ENCODE results near the gene DDX42.

Gene DDX42

DNA sequence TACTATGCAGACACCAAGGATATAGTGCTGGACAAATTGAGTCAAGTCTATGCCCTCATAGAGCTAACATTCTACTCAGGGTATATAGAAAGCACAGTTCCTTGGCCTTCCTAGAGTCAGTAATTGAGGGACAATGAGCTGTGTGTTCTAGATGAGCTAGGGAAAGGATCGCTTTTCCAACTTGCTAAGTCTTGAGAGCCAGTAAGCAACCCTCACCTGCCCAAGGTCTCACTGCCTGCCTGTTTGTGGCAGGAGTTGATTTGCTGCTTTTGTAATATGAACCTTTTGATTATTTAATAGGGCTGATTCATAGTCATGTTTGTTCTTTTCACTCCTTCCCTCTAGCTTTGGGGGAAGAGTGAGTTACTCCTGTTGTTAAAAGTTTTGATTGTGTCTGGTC lies 6.5 kb downstream of the DDX42 start:
- no peak for DNase-seq
- Histone ChIP-seq H3K9me3 (ENCODE audit: insufficient read depth, low read length, severe bottlenecking) (no peaks in the 10 kb centered on the region), H3K4me2 (ENCODE audit: insufficient read depth, low read length) (no peak overlapping the region; the same call in 1 of the 2 replicates), H3K4me3 (ENCODE audit: low read depth in 1 of 2, low read length in 2 of 2) (no peak overlapping the region), H3K36me3 (ENCODE audit: insufficient read depth, low read length) (peaks cover 80% of the 10 kb centered on the region), H4K20me1 (ENCODE audit: insufficient read depth, low read length) (peaks cover 79% of the 10 kb centered on the region), H2AFZ (ENCODE audit: low read depth, low read length) (no peak overlapping the region), H3K4me1 (ENCODE audit: insufficient read depth, low read length) (peaks cover 27% of the 10 kb centered on the region), H3K79me2 (ENCODE audit: insufficient read depth, low read length) (peaks cover 98% of the 10 kb centered on the region), H3K9ac (ENCODE audit: low read depth, low read length) (no peak overlapping the region), H3K27ac (ENCODE audit: low read length) (no peak overlapping the region), H3K27me3 (ENCODE audit: insufficient read depth, low read length, poor library complexity) (no peaks in the 10 kb centered on the region)
- TF ChIP-seq EZH2 (IDR thresholded peaks at IDR 0.05; ENCODE audit: borderline replicate concordance, low read depth, low read length, severe bottlenecking) = no peak
- TF ChIP-seq, protein P1, sequence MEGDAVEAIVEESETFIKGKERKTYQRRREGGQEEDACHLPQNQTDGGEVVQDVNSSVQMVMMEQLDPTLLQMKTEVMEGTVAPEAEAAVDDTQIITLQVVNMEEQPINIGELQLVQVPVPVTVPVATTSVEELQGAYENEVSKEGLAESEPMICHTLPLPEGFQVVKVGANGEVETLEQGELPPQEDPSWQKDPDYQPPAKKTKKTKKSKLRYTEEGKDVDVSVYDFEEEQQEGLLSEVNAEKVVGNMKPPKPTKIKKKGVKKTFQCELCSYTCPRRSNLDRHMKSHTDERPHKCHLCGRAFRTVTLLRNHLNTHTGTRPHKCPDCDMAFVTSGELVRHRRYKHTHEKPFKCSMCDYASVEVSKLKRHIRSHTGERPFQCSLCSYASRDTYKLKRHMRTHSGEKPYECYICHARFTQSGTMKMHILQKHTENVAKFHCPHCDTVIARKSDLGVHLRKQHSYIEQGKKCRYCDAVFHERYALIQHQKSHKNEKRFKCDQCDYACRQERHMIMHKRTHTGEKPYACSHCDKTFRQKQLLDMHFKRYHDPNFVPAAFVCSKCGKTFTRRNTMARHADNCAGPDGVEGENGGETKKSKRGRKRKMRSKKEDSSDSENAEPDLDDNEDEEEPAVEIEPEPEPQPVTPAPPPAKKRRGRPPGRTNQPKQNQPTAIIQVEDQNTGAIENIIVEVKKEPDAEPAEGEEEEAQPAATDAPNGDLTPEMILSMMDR (IDR thresholded peaks at IDR 0.05; ENCODE audit: borderline replicate concordance, extremely low read depth, low read length, poor library complexity, severe bottlenecking) = no peak
- ATAC-seq (ENCODE audit: insufficient read depth, low read depth) = no peak

DNA sequence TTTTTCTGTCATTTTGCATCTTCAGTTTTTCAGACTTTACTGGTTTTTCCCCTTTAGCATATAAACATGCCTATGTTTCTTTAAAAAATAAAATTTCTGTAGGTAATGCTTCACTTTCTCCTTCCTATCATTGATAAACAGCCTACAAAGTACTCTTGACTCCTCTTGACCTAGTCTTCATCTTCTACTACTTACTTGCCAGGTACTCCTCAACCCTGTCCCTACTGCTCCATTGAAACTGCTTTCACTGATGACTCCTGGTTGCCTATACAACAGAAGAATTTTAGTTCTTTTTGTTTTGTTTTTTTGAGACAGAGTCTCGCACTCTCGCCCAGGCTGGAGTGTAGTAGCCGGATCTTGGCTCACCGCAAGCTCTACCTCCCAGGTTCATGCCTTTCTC lies 7.0 kb downstream of the DDX42 start:
- TF ChIP-seq, protein P1 (IDR thresholded peaks at IDR 0.05; ENCODE audit: borderline replicate concordance, extremely low read depth, low read length, poor library complexity, severe bottlenecking) = no peak
- no peak for TF ChIP-seq EZH2 (IDR thresholded peaks at IDR 0.05; ENCODE audit: borderline replicate concordance, low read depth, low read length, severe bottlenecking)
- Histone ChIP-seq H3K4me1 (ENCODE audit: insufficient read depth, low read length) (peaks cover 23% of the 10 kb centered on the region), H2AFZ (ENCODE audit: low read depth, low read length) (no peak overlapping the region), H3K36me3 (ENCODE audit: insufficient read depth, low read length) (peaks cover 80% of the 10 kb centered on the region), H3K9ac (ENCODE audit: low read depth, low read length) (no peak overlapping the region), H3K79me2 (ENCODE audit: insufficient read depth, low read length) (peaks cover 98% of the 10 kb centered on the region), H3K4me2 (ENCODE audit: insufficient read depth, low read length) (no peak overlapping the region), H3K27ac (ENCODE audit: low read length) (no peak overlapping the region), H3K27me3 (ENCODE audit: insufficient read depth, low read length, poor library complexity) (no peaks in the 10 kb centered on the region), H3K4me3 (ENCODE audit: low read depth in 1 of 2, low read length in 2 of 2) (no peak overlapping the region), H4K20me1 (ENCODE audit: insufficient read depth, low read length) (peaks cover 77% of the 10 kb centered on the region), H3K9me3 (ENCODE audit: insufficient read depth, low read length, severe bottlenecking) (no peaks in the 10 kb centered on the region)
- ATAC-seq (ENCODE audit: insufficient read depth, low read depth) = no peak
- no peak for DNase-seq

DNA sequence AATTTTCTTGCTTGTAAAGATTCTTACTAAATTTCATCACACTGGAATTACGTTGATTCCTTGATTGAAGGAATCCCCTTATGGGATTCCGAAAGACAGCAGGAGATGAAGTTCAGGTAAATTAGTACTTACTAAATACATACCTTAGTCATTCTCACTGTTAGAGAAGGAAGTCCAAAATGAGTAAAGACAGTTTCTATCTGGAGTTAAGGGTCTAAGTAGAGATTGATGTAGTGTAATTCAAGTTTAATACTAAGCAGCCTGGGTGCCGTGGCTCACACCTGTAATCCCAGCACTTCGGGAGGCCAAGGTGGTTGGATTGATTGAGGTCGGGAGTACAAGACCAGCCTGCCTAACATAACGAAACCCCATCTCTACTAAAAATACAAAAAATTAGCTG lies 9.6 kb downstream of the DDX42 start:
- Histone ChIP-seq H3K9me3 (ENCODE audit: insufficient read depth, low read length, severe bottlenecking) (no peaks in the 10 kb centered on the region), H4K20me1 (ENCODE audit: insufficient read depth, low read length) (peaks cover 60% of the 10 kb centered on the region), H2AFZ (ENCODE audit: low read depth, low read length) (no peak overlapping the region), H3K27me3 (ENCODE audit: insufficient read depth, low read length, poor library complexity) (no peaks in the 10 kb centered on the region), H3K4me3 (ENCODE audit: low read depth in 1 of 2, low read length in 2 of 2) (no peak overlapping the region), H3K9ac (ENCODE audit: low read depth, low read length) (no peak overlapping the region), H3K36me3 (ENCODE audit: insufficient read depth, low read length) (peaks cover 78% of the 10 kb centered on the region), H3K27ac (ENCODE audit: low read length) (no peak overlapping the region), H3K79me2 (ENCODE audit: insufficient read depth, low read length) (peaks cover 94% of the 10 kb centered on the region), H3K4me1 (ENCODE audit: insufficient read depth, low read length) (peaks cover under 1% of the 10 kb centered on the region; the same call in 1 of the 2 replicates), H3K4me2 (ENCODE audit: insufficient read depth, low read length) (no peak overlapping the region)
- DNase-seq (no peak), ATAC-seq (ENCODE audit: insufficient read depth, low read depth) (no peak)
- TF ChIP-seq, protein P1 (IDR thresholded peaks at IDR 0.05; ENCODE audit: borderline replicate concordance, extremely low read depth, low read length, poor library complexity, severe bottlenecking) = no peak
- no peak for TF ChIP-seq EZH2 (IDR thresholded peaks at IDR 0.05; ENCODE audit: borderline replicate concordance, low read depth, low read length, severe bottlenecking)

DNA sequence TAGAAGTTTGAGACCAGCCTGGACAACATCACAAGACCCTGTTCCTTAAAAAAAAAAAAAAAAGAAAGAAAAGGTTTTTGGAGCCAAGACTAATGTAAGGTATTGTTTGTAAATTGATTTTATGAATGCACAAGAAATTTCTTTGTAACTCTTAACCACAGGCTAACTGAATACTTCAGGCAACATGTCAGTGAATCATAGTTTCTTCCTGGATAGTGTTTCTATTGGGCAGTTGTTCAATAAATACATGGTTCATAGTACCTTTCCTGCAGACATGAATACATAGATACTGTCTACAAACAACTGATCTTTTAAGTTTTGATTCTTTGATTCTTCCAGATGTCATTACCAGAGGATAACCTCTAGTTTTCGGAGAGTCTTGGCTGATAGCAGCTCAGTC lies 11.6 kb downstream of the DDX42 start:
- Histone ChIP-seq H3K4me1 (ENCODE audit: insufficient read depth, low read length) (no peaks in the 10 kb centered on the region), H3K27me3 (ENCODE audit: insufficient read depth, low read length, poor library complexity) (no peaks in the 10 kb centered on the region), H4K20me1 (ENCODE audit: insufficient read depth, low read length) (peaks cover 48% of the 10 kb centered on the region), H2AFZ (ENCODE audit: low read depth, low read length) (no peak overlapping the region), H3K4me3 (ENCODE audit: low read depth in 1 of 2, low read length in 2 of 2) (no peak overlapping the region), H3K79me2 (ENCODE audit: insufficient read depth, low read length) (peaks cover 90% of the 10 kb centered on the region), H3K27ac (ENCODE audit: low read length) (no peak overlapping the region), H3K9me3 (ENCODE audit: insufficient read depth, low read length, severe bottlenecking) (no peaks in the 10 kb centered on the region), H3K4me2 (ENCODE audit: insufficient read depth, low read length) (no peak overlapping the region), H3K36me3 (ENCODE audit: insufficient read depth, low read length) (peaks cover 81% of the 10 kb centered on the region), H3K9ac (ENCODE audit: low read depth, low read length) (no peak overlapping the region)
- DNase-seq = no peak
- TF ChIP-seq, protein P1 (IDR thresholded peaks at IDR 0.05; ENCODE audit: borderline replicate concordance, extremely low read depth, low read length, poor library complexity, severe bottlenecking) = no peak
- TF ChIP-seq EZH2 (IDR thresholded peaks at IDR 0.05; ENCODE audit: borderline replicate concordance, low read depth, low read length, severe bottlenecking) = no peak
- no peak for ATAC-seq (ENCODE audit: insufficient read depth, low read depth)

Data from DND-41 (cell line).